ENCODE data around the gene KLF11.

DNA sequence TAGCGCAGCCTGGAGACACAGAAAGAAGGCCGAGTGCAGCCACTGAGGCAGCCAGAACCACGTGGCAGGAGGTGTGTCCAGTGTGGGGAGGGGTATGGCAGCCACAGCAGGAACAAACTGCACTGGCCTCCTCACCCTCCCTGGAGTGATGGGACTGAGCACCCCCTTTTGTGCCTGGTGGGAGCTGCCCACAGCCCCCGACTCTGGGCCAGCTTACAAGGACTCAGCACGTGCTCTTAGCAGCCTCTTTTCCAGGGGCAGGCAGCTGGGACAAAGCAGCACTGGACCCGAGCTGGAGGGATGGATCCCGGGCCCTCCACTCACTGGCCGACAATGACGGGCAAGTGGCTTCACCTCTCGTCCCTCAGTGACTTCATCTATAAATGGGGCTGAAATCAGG lies 5.2 kb upstream of the KLF11 start:
- TF ChIP-seq, protein P1, sequence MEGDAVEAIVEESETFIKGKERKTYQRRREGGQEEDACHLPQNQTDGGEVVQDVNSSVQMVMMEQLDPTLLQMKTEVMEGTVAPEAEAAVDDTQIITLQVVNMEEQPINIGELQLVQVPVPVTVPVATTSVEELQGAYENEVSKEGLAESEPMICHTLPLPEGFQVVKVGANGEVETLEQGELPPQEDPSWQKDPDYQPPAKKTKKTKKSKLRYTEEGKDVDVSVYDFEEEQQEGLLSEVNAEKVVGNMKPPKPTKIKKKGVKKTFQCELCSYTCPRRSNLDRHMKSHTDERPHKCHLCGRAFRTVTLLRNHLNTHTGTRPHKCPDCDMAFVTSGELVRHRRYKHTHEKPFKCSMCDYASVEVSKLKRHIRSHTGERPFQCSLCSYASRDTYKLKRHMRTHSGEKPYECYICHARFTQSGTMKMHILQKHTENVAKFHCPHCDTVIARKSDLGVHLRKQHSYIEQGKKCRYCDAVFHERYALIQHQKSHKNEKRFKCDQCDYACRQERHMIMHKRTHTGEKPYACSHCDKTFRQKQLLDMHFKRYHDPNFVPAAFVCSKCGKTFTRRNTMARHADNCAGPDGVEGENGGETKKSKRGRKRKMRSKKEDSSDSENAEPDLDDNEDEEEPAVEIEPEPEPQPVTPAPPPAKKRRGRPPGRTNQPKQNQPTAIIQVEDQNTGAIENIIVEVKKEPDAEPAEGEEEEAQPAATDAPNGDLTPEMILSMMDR (conservative IDR thresholded peaks at IDR 0.05; ENCODE audit: low read length): no peak
- no peak for TF ChIP-seq EZH2phosphoT487 (IDR thresholded peaks at IDR 0.05; ENCODE audit: borderline replicate concordance)

All from Loucy (cell line).